ENCODE measurements around the gene IL11. TPM values are rescaled to one million over a fixed set of nuclear protein-coding genes. Genes with fewer than 3 reads are reported as not detected.

Gene IL11
- total RNA-seq, 1 donor from 2014 or later, result 2.2 TPM

GRCh38 chr19:55345818-55346724 lies 24.2 kb downstream of the IL11 start:
- TF ChIP-seq CTCF (IDR thresholded peaks at IDR 0.05; ENCODE audit: unreplicated experiment), result no peak
- DNase-seq (ENCODE audit: low spot score, unreplicated experiment), result no peak
- H3K27ac Mint-ChIP-seq, result no peak overlapping the region
- H3K4me3 Mint-ChIP-seq (ENCODE audit: low read depth), result no peak overlapping the region
- peaks cover 10% of the 10 kb centered on the region for H3K36me3 Mint-ChIP-seq (ENCODE audit: insufficient read depth)
- H3K9me3 Mint-ChIP-seq (ENCODE audit: low read depth), result no peaks in the 10 kb centered on the region
- peaks cover 11% of the 10 kb centered on the region for H3K4me1 Mint-ChIP-seq (ENCODE audit: low read depth)
- H3K27me3 Mint-ChIP-seq, result peaks cover 8% of the 10 kb centered on the region

- no peak for TF ChIP-seq CTCF (IDR thresholded peaks at IDR 0.05; ENCODE audit: unreplicated experiment)
- Mint-ChIP-seq H3K9me3 (ENCODE audit: low read depth) (no peaks in the 10 kb centered on the region), H3K4me1 (ENCODE audit: low read depth) (peaks cover 11% of the 10 kb centered on the region), H3K36me3 (ENCODE audit: insufficient read depth) (peaks cover 10% of the 10 kb centered on the region), H3K27ac (no peak overlapping the region), H3K4me3 (ENCODE audit: low read depth) (no peak overlapping the region), H3K27me3 (no peaks in the 10 kb centered on the region)
- DNase-seq (ENCODE audit: low spot score, unreplicated experiment), result no peak
These were observed 25.0 kb downstream of the IL11 start for GRCh38 chr19:55345101-55345817.

GRCh38 chr19:55344444-55344843 lies 25.8 kb downstream of the IL11 start:
- no peak for TF ChIP-seq CTCF (IDR thresholded peaks at IDR 0.05; ENCODE audit: unreplicated experiment)
- no peak overlapping the region for H3K4me3 Mint-ChIP-seq (ENCODE audit: low read depth)
- H3K4me1 Mint-ChIP-seq (ENCODE audit: low read depth), result peaks cover 11% of the 10 kb centered on the region
- H3K27me3 Mint-ChIP-seq, result no peaks in the 10 kb centered on the region
- no peak for DNase-seq (ENCODE audit: low spot score, unreplicated experiment)
- H3K36me3 Mint-ChIP-seq (ENCODE audit: insufficient read depth), result peaks cover 10% of the 10 kb centered on the region
- no peak overlapping the region for H3K27ac Mint-ChIP-seq
- H3K9me3 Mint-ChIP-seq (ENCODE audit: low read depth), result no peaks in the 10 kb centered on the region

- no peak for TF ChIP-seq CTCF (IDR thresholded peaks at IDR 0.05; ENCODE audit: unreplicated experiment)
- Mint-ChIP-seq H3K27me3 (no peaks in the 10 kb centered on the region), H3K9me3 (ENCODE audit: low read depth) (no peaks in the 10 kb centered on the region), H3K4me3 (ENCODE audit: low read depth) (peak overlapping the region; percentile 67), H3K36me3 (ENCODE audit: insufficient read depth) (peaks cover 7% of the 10 kb centered on the region), H3K4me1 (ENCODE audit: low read depth) (peaks cover 12% of the 10 kb centered on the region), H3K27ac (peak overlapping the region; percentile 89)
- DNase-seq (ENCODE audit: low spot score, unreplicated experiment), result no peak
These were observed 28.4 kb downstream of the IL11 start for GRCh38 chr19:55341595-55342531.

All from progenitor cell of endocrine pancreas (in vitro differentiated cells).